Duodenal mucosa (tissue), 2 donors: ENCODE results near the gene MED20.

ENCODE experiments used
- H3K27ac ChIP-seq: one replicate; pipeline ENCODE4 v1.7.0; 2013; ENCODE audit warnings: low read depth, low read length
- H3K27me3 ChIP-seq, 2 donors: one replicate each; pipeline ENCODE4 v1.7.0; 2013; ENCODE audit warnings: low read length in 2 of 2, control low read depth in 1 of 2; ENCODE audit not compliant: insufficient read depth in 2 of 2, control insufficient read depth in 1 of 2
- H3K36me3 ChIP-seq, 2 donors: one replicate each; pipeline ENCODE4 v1.7.0; 2013; ENCODE audit warnings: low read length in 2 of 2, control low read depth in 1 of 2; ENCODE audit not compliant: insufficient read depth in 2 of 2, control insufficient read depth in 1 of 2
- H3K4me1 ChIP-seq, 2 donors: one replicate each; pipeline ENCODE4 v1.7.0; 2013; ENCODE audit warnings: low read length in 2 of 2, control low read depth in 1 of 2; ENCODE audit not compliant: insufficient read depth in 2 of 2, control insufficient read depth in 1 of 2
- H3K4me3 ChIP-seq, 2 donors: one replicate each; pipeline ENCODE4 v1.7.0; 2013; ENCODE audit warnings: low read length in 2 of 2, low read depth in 1 of 2
- H3K9ac ChIP-seq, 2 donors: one replicate each; pipeline ENCODE4 v1.7.0; 2013; ENCODE audit warnings: low read length in 2 of 2, low read depth in 1 of 2
- H3K9me3 ChIP-seq, 2 donors: one replicate each; pipeline ENCODE4 v1.7.0; 2013; ENCODE audit warnings: low read length in 2 of 2, control low read depth in 1 of 2; ENCODE audit not compliant: control insufficient read depth in 1 of 2

Gene MED20

GRCh38 chr6:41887331-41887751 is 33.6 kb downstream of the MED20 start:
- H3K27ac ChIP-seq: no peak overlapping the region
- H3K9ac ChIP-seq: no peak overlapping the region
- H3K9me3 ChIP-seq: no peaks in the 10 kb centered on the region
- H3K36me3 ChIP-seq: no peaks in the 10 kb centered on the region
- peaks cover 0 to 15% of the 10 kb centered on the region in 2 donors for H3K4me1 ChIP-seq
- no peak overlapping the region for H3K4me3 ChIP-seq
- H3K27me3 ChIP-seq: no peaks in the 10 kb centered on the region

GRCh38 chr6:41885930-41886329 is 35.0 kb downstream of the MED20 start:
- H3K4me1 ChIP-seq: peaks cover 0 to 15% of the 10 kb centered on the region in 2 donors
- no peak overlapping the region for H3K4me3 ChIP-seq
- no peak overlapping the region for H3K27ac ChIP-seq
- no peaks in the 10 kb centered on the region for H3K36me3 ChIP-seq
- H3K27me3 ChIP-seq: no peaks in the 10 kb centered on the region
- H3K9ac ChIP-seq: no peak overlapping the region
- no peaks in the 10 kb centered on the region for H3K9me3 ChIP-seq

- peaks cover 0 to 15% of the 10 kb centered on the region in 2 donors for H3K4me1 ChIP-seq
- no peak overlapping the region for H3K4me3 ChIP-seq
- no peak overlapping the region for H3K9ac ChIP-seq
- H3K27ac ChIP-seq: no peak overlapping the region
- H3K27me3 ChIP-seq: no peaks in the 10 kb centered on the region
- no peaks in the 10 kb centered on the region for H3K36me3 ChIP-seq
- no peaks in the 10 kb centered on the region for H3K9me3 ChIP-seq
These were observed 36.0 kb downstream of the MED20 start for GRCh38 chr6:41884957-41885356.

GRCh38 chr6:41881506-41881905 is 39.4 kb downstream of the MED20 start:
- no peak overlapping the region for H3K27ac ChIP-seq
- no peaks in the 10 kb centered on the region for H3K9me3 ChIP-seq
- H3K36me3 ChIP-seq: no peaks in the 10 kb centered on the region
- H3K4me3 ChIP-seq: no peak overlapping the region
- H3K27me3 ChIP-seq: no peaks in the 10 kb centered on the region
- no peak overlapping the region for H3K9ac ChIP-seq
- H3K4me1 ChIP-seq: peaks cover 0 to 9% of the 10 kb centered on the region in 2 donors

- H3K9ac ChIP-seq: no peak overlapping the region
- H3K4me3 ChIP-seq: no peak overlapping the region
- H3K27ac ChIP-seq: no peak overlapping the region
- H3K27me3 ChIP-seq: no peaks in the 10 kb centered on the region
- H3K36me3 ChIP-seq: no peaks in the 10 kb centered on the region
- no peaks in the 10 kb centered on the region for H3K9me3 ChIP-seq
- peaks cover 0 to 4% of the 10 kb centered on the region in 2 donors for H3K4me1 ChIP-seq
These were observed 42.0 kb downstream of the MED20 start for GRCh38 chr6:41878961-41879405.

- H3K27me3 ChIP-seq: no peaks in the 10 kb centered on the region
- H3K9ac ChIP-seq: no peak overlapping the region
- H3K36me3 ChIP-seq: no peaks in the 10 kb centered on the region
- no peak overlapping the region for H3K4me3 ChIP-seq
- no peak overlapping the region for H3K27ac ChIP-seq
- no peaks in the 10 kb centered on the region for H3K9me3 ChIP-seq
- peaks cover 0 to 4% of the 10 kb centered on the region in 2 donors for H3K4me1 ChIP-seq
These were observed 42.7 kb downstream of the MED20 start for GRCh38 chr6:41878246-41878645.

- no peak overlapping the region for H3K27ac ChIP-seq
- peaks cover 0 to 4% of the 10 kb centered on the region in 2 donors for H3K4me1 ChIP-seq
- H3K27me3 ChIP-seq: no peaks in the 10 kb centered on the region
- H3K9me3 ChIP-seq: no peaks in the 10 kb centered on the region
- no peaks in the 10 kb centered on the region for H3K36me3 ChIP-seq
- H3K9ac ChIP-seq: no peak overlapping the region
- no peak overlapping the region for H3K4me3 ChIP-seq
These were observed 43.8 kb downstream of the MED20 start for GRCh38 chr6:41877051-41877680.

GRCh38 chr6:41874741-41875140 is 46.2 kb downstream of the MED20 start:
- Histone ChIP-seq H3K9ac (no peak overlapping the region), H3K27me3 (no peaks in the 10 kb centered on the region), H3K9me3 (no peaks in the 10 kb centered on the region), H3K36me3 (no peaks in the 10 kb centered on the region), H3K4me3 (no peak overlapping the region), H3K27ac (no peak overlapping the region), H3K4me1 (peaks cover 0 to 4% of the 10 kb centered on the region in 2 donors)

GRCh38 chr6:41872147-41872546 is 48.8 kb downstream of the MED20 start:
- peaks cover 0 to 3% of the 10 kb centered on the region in 2 donors for H3K4me1 ChIP-seq
- no peak overlapping the region for H3K4me3 ChIP-seq

GRCh38 chr6:41871691-41872090 is 49.2 kb downstream of the MED20 start:
- Histone ChIP-seq H3K9me3 (no peaks in the 10 kb centered on the region), H3K9ac (no peak overlapping the region), H3K27me3 (no peaks in the 10 kb centered on the region), H3K36me3 (no peaks in the 10 kb centered on the region), H3K4me3 (no peak overlapping the region), H3K27ac (no peak overlapping the region), H3K4me1 (no peaks in the 10 kb centered on the region)

More at GRCh38 chr6:41872147-41872546, 48.8 kb downstream of the MED20 start:
- Histone ChIP-seq H3K9ac (no peak overlapping the region), H3K27ac (no peak overlapping the region), H3K27me3 (no peaks in the 10 kb centered on the region), H3K9me3 (no peaks in the 10 kb centered on the region), H3K36me3 (no peaks in the 10 kb centered on the region)
